HepG2 (cell line): ENCODE results near the gene LRRC10B. TPM values are rescaled to one million over a fixed set of nuclear protein-coding genes. Genes with fewer than 3 reads are reported as not detected.

Experiments
- ATAC-seq: fragments of 200-7000 bp; cut with Tn5 transposase; 3 replicates; pipeline ENCODE4 v1.9.1; 2020; ENCODE audit warnings: mild to moderate bottlenecking, moderate library complexity
- BruUV-seq: library from RNA; stranded (reverse); fragments of 400-500 nt; replicated peaks from 2 replicates; lab custom pipeline; 2021; lab: Mats Ljungman, UMichigan
- CTCF ChIA-PET: fragments of 300-600 bp; formaldehyde crosslinking; extraction: SDS; loops from one replicate; lab custom pipeline; 2021; ENCODE audit warnings: low total read pairs, inconsistent platforms, low intra/inter-chr PET ratio; lab: Yijun Ruan, JAX
- POLR2A ChIA-PET: fragments of 350-600 bp; sonication (Branson Sonifier 250); formaldehyde crosslinking; loops from one replicate; lab custom pipeline; 2020; ENCODE audit warnings: antibody characterized with exemption, inconsistent platforms; lab: Yijun Ruan, JAX
- DNase-seq: peaks from one replicate; pipeline ENCODE4 v3.0.0-alpha.2; 2015; ENCODE audit warnings: low spot score
- FAIRE-seq: peaks from 3 replicates; lab custom pipeline; 2011; peaks lifted over from hg19 to GRCh38; lab: Jason Lieb, UNC
- H2AFZ ChIP-seq: one replicate; pipeline ENCODE4 v1.6.1; 2011; ENCODE audit warnings: low read length, inconsistent platforms
- H3K27ac ChIP-seq: fragments of 300-600 bp; 3 replicates; pipeline ENCODE4 v1.8.0; 2011; ENCODE audit warnings: mixed run types, mild to moderate bottlenecking, mixed read lengths, low read length, inconsistent platforms; ENCODE audit not compliant: insufficient read depth; ENCODE audit errors: extremely low read length
- H3K27me3 ChIP-seq, 2 experiments: fragments of 200-600 bp in 1 of 2; 2 replicates in 1 of 2; 3 replicates in 1 of 2; pipeline versions ENCODE4 v1.6.0 to v1.8.0; 2011; ENCODE audit warnings: low read length in 2 of 2, mild to moderate bottlenecking in 2 of 2, moderate library complexity in 2 of 2, inconsistent platforms in 1 of 2; ENCODE audit not compliant: insufficient read depth in 2 of 2, control insufficient read depth in 1 of 2
- H3K36me3 ChIP-seq, 2 experiments: fragments of 200-600 bp in 1 of 2; replicated peaks in 1 of 2; 2 replicates in 1 of 2; 3 replicates in 1 of 2; pipeline versions ENCODE4 v1.5.1 to v1.8.0; 2011; ENCODE audit warnings: low read length in 2 of 2, inconsistent platforms in 1 of 2; ENCODE audit not compliant: insufficient read depth in 2 of 2, control insufficient read depth in 1 of 2
- H3K4me1 ChIP-seq: 2 replicates; pipeline ENCODE4 v1.5.1; 2012; ENCODE audit warnings: low read length, inconsistent platforms; ENCODE audit not compliant: insufficient read depth
- H3K4me2 ChIP-seq: 2 replicates; pipeline ENCODE4 v1.6.0; 2011; ENCODE audit warnings: low read depth, low read length, inconsistent platforms
- H3K4me3 ChIP-seq, 3 experiments: fragments of 200-600 bp in 1 of 3; sonication (generic), shearing (Covaris generic) in 1 of 3; replicated peaks in 1 of 3; 2 replicates each; pipeline ENCODE4 v1.5.1; 2011 to 2016; ENCODE audit warnings: low read length in 3 of 3, inconsistent platforms in 2 of 3, low read depth in 2 of 3, mild to moderate bottlenecking in 2 of 3, control low read depth in 1 of 3, mixed read lengths in 1 of 3; ENCODE audit not compliant: insufficient read depth in 1 of 3
- H3K79me2 ChIP-seq: one replicate; pipeline ENCODE4 v1.6.1; 2011; ENCODE audit warnings: low read length, inconsistent platforms; ENCODE audit not compliant: insufficient read depth
- H3K9ac ChIP-seq: 2 replicates; pipeline ENCODE4 v1.6.0; 2011; ENCODE audit warnings: mild to moderate bottlenecking, low read depth, low read length, inconsistent platforms; ENCODE audit not compliant: insufficient read depth
- H3K9me3 ChIP-seq: 2 replicates; pipeline ENCODE4 v1.5.1; 2012; ENCODE audit warnings: mild to moderate bottlenecking, low read length
- H4K20me1 ChIP-seq: 2 replicates; pipeline ENCODE4 v1.6.0; 2011; ENCODE audit warnings: inconsistent platforms, mild to moderate bottlenecking, low read length, moderate library complexity; ENCODE audit not compliant: insufficient read depth
- MLXIP ChIP-seq: sonication (generic); formaldehyde crosslinking; IDR thresholded peaks from 2 replicates; pipeline ENCODE4 v1.9.0; 2021; ENCODE audit warnings: missing genetic modification reagents, borderline replicate concordance
- POLR2AphosphoS5 ChIP-seq: IDR thresholded peaks from 2 replicates; pipeline ENCODE4 v1.6.1; 2012; ENCODE audit warnings: low read depth, low read length
- STAT6 ChIP-seq: sonication (generic); formaldehyde crosslinking; IDR thresholded peaks from 2 replicates; pipeline ENCODE4 v1.4.0; 2020; ENCODE audit warnings: missing genetic modification reagents, mild to moderate bottlenecking, borderline replicate concordance
- ZNF614 ChIP-seq: IDR thresholded peaks from 2 replicates; pipeline ENCODE4 v1.6.1; 2018; ENCODE audit warnings: missing biosample characterization, missing genetic modification reagents, inconsistent platforms, borderline replicate concordance
- WGBS: methylation state at CpG from one replicate; pipeline ENCODE4 v1.1.6; 2017; ENCODE audit warnings: low lambda C conversion rate; 5-methylcytosine and 5-hydroxymethylcytosine counted together
- in situ Hi-C: cut with HindIII; loops from 2 replicates; pipeline ENCODE4 v1.10.0; 2017; ENCODE audit warnings: low pct_unique_long_range_greater_than_20kb; ENCODE audit not compliant: extremely low pct_ligation_motif_present
- intact Hi-C: fragments of 100-400 bp; cut with micrococcal nuclease; formaldehyde crosslinking; loops from one replicate; pipeline ENCODE4 v1.10.0; 2022; ENCODE audit not compliant: unreplicated experiment
- polyA plus RNA-seq, 8 experiments: library from polyadenylated mRNA; depleted of rRNA in 3 of 8; stranded (reverse) in 7 of 8; unstranded in 1 of 8; fragments of >200 nt; fragmentation: Illumina TruSeq in 4 of 8; extraction: Trizol in 4 of 8; gene quantifications; 2 replicates each; pipeline versions ENCODE4 v1.2.1 to v1.2.3, GENCODE V29; 2011 to 2016; ENCODE audit warnings: low read depth in 4 of 8, missing spikeins in 1 of 8, mixed read lengths in 1 of 8; ENCODE audit not compliant: insufficient read depth in 1 of 8
- total RNA-seq, 5 experiments: library from RNA; depleted of rRNA; stranded (reverse); fragments of >200 nt; fragmentation: Illumina TruSeq; extraction: Trizol; gene quantifications; 2 replicates each; pipeline ENCODE4 v1.2.3, GENCODE V29; 2016; ENCODE audit warnings: low read depth in 1 of 5

Gene LRRC10B
- total and polyA plus RNA-seq, 2 of the 13 experiments (the other 11 are each of a cell fraction or from before 2014, with no cell fraction given), result not detected

GRCh38 chr11:61555051-61555969, 46.8 kb downstream of the LRRC10B start:
- intact Hi-C loops (no loop called here), in situ Hi-C loops (no loop called here)
- H3K4me3 ChIP-seq, result no peak overlapping the region
- CTCF ChIA-PET, result no interaction called here
- no peak overlapping the region for H2AFZ ChIP-seq
- peaks cover 0 to 1% of the 10 kb centered on the region in 2 experiments; a peak in 2 of 5 replicates for H3K27me3 ChIP-seq
- no peaks in the 10 kb centered on the region for H3K36me3 ChIP-seq
- ATAC-seq (no peak), DNase-seq (no peak), FAIRE-seq (no peak)
- H3K9me3 ChIP-seq, result no peaks in the 10 kb centered on the region
- H3K4me1 ChIP-seq, result no peaks in the 10 kb centered on the region
- H3K4me2 ChIP-seq, result no peak overlapping the region
- H3K27ac ChIP-seq, result no peak overlapping the region
- WGBS, result 69% methylated on average over 45 of the region's 57 CpGs
- BruUV-seq, result no TSS peak
- H3K79me2 ChIP-seq, result no peaks in the 10 kb centered on the region
- no peaks in the 10 kb centered on the region for H4K20me1 ChIP-seq
- POLR2A ChIA-PET, result no interaction called here
- H3K9ac ChIP-seq, result no peak overlapping the region
- no peak for TF ChIP-seq POLR2AphosphoS5
- no peak for TF ChIP-seq ZNF614 (CRISPR knock-in tag)
- no peak for TF ChIP-seq MLXIP
- no peak for TF ChIP-seq STAT6 (CRISPR knock-in tag)
- TF ChIP-seq, all 625 proteins: peak for 0
